Inflammatory macrophage treated with lipopolysaccharide for 1 hour (primary cell): ENCODE data around the gene XPR1.
A peak's percentile ranks its signal among the peaks of the same experiment; 100 is the strongest.

Experiments
- DNase-seq, 2 donors: peaks; one replicate each; pipeline ENCODE4 v3.0.0-alpha.2; 2020 to 2022

Gene XPR1

DNA sequence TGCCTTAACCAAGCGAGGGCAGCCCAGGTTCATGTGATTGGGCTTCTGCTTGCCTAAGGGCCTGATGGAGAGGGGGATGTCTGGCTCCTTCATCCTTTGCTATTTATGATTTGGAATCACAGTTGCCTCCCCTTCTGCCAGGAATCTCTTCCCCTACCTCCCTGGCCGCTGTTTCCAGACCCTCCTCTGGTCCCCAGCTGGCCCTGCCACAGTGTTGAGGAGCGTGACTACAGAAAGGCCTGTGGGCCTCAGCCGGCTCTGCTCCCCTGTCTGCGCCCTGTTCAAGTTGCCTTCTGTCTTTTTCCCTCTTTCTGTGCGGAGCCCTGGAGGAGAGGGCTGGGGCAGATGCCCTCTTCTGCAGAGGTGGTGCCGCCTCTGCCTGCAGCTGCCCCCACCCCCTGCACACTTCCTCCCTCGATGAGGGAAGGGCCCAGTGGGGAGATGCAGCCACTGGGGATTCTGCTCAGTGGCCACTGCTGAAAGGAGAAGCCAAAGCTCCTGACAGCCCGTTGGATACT, 287.4 kb downstream of the XPR1 start:
- DNase-seq: no peak

DNA sequence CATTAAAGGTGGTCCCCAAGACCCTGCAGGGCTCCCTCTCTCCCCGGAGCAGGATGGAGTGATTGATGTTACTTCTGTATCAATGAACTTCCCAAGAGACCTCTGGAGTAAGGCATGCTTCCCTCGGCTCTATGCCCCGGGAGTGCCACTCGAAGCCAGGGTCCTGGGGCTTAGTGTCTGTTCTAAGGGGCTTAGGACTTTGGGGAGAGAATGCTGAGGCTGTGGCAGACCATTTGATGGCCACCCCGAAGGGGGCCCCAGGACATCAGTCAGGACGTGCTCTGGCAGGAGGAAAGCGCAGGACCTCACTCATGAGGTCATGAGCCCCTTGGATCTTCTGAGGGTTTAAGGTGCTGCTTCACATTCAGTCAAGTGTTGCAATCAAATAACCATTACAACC, 288.4 kb downstream of the XPR1 start:
- DNase-seq: no peak

DNA sequence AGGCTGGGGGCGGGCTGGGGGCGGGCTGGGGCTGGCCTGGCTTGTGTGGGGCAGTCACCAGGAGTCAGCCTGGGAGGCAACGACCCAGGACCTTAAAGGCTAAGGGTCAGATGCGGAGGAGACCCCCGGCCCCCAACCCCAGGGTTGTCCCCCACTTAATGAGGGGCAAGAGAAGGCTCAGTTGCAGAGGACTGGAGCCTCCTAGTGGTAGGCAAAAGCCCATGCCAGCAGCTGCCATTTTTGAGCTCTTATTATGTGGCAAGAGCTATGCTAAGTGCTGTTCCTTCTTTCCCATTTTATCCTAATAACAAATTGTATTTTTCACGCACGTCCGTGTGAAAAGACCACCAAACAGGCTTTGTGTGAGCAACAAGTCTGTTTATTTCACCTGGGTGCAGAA, 288.9 kb downstream of the XPR1 start:
- DNase-seq: no peak

DNA sequence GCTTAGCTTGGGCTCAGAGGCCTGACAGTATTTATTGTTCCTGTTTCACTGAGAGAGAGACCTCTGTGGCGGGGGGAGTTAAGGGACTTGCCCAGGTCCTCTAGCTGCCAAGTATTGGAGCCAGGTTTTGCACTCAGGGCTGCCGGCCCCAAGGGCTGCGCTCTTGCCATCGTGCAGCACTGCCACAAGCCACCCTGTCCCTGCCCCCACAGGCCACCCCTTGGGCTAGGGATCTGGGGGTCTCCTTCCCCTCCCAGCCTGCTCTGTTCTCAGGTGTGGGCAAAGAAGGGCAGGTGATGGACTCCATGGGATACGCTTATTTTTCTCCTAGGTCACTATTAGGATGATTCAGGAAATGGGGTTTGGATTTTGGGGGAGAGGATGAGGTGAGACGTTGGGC, 289.6 kb downstream of the XPR1 start:
- no peak for DNase-seq

DNA sequence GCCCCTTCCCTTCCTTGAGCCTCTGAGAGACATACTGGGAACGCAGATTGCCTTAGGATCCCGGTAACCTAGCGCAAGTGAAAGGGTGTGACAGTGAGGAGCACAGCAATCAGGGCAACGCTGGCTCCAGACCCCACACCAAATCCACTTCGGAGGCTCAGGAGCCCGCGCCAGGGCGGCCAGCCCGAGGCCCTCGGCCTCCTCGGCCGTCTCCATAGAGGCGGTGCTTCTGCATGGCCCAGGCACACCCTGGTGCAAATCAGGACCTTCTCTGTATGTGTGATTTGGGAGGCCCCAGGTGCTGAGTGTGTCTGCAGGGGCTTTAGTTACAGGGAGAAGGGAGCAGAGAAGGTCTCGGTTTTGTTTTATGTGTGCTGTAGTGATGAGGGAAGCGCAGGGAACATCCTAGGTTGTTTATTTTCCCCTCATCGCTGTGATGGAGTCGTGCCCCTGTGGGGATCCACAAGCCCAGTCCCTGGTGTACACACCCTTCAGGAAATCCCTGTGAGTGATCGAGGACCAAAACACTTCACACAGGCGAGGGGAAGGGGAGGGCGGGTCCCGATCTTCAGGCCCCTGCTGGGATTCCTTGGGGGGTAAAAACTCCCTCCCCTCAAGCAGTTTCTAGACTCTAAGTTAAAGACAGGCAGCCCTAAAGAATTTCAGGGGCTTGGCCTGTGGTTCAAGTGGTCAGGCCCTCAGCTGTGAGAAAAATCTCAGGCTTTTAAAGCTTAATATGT, 290.2 kb downstream of the XPR1 start:
- no peak for DNase-seq

DNA sequence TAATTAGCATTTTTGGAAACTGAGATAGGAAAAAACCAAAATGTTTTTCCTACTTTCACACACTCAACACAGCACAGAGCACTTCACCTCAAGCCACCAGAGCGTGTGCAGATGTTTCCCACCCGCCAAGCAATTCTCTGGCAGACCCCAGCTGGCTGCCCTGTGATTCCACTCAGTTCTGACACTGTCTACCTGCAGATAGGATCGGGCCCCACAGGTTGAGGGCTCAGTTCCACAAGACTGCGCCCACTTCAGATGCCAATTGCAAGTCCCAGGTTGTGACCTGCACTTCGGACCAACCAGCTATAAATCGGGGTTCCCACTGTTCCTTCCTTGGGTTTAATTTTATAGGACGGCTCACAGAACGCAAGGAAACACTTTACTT, 290.8 kb downstream of the XPR1 start:
- no peak for DNase-seq

DNA sequence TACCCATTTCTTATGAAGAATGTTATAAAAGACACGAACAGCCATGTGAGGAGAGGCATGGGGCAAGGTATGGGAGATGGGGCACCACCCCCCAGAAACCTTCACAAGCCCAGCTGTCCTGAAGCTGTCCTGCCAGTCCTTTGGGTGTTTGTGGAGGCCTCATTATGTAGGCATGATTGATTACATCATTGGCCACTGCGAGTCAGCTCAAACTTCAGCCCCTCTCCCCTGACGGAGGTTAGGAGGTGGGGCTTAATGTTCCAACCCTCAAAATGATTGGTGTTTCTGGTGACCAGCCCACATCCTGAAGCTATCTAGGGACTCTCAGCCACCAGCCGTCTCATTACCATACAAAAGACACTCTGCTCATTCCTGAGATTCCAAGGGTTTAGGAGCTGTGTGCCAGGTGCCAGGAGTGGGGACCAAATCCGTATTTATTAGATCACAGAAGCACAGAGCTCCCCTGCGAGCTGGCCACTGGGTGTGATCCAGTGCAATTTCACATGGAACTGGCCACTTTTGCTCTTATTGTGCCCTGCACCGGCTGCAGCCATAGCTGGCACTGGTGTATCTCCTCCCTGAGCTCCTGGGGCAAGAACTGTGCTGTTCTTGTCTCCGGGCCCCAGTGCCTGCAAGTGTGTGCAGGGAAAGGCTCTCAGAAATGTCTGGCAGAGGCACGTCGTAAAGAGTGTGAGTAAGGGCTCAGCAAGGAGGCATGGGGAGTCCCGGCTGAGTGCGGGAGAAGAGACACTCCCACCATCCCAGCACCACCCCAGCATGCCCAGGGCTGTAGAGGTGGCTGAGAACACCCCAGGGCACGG, 291.4 kb downstream of the XPR1 start:
- DNase-seq: no peak

DNA sequence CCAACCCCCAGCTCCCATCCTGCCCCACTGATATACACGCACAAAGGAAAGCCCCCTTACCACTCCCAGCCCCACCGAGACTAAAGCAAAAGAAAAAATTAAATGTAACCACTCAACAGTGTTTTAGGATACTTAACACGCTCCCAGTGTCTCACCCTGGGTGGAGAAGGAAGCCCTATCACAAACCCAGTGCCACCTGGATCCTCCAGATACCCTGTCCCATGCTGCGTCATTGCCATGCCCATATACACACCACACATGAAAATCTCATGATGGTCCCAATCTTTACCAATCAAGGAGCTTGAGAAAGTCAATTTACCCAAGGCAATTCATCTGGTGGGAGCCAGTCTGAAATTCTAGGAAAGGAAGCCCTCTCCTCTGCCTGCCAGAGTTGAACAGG, 292.1 kb downstream of the XPR1 start:
- DNase-seq: no peak

DNA sequence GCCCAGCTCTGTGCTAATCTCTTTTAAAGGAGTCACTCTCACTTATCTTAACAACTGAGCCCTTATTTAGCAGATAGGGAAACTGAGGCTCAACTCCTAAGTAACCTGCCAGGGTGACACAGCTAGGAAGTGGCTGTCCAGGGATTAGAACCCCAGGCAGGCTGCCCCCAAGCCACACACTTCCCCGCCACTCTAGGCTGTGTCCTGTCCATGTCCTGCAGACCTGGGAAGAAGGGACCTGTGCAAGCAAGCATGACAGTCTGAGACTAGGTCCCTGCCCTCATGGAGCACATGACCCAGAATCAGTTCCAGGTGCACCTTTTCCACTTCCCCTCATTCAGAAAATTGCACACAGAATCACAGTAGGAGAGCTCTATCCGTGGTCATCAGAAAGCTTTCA, 293.1 kb downstream of the XPR1 start:
- DNase-seq: no peak

DNA sequence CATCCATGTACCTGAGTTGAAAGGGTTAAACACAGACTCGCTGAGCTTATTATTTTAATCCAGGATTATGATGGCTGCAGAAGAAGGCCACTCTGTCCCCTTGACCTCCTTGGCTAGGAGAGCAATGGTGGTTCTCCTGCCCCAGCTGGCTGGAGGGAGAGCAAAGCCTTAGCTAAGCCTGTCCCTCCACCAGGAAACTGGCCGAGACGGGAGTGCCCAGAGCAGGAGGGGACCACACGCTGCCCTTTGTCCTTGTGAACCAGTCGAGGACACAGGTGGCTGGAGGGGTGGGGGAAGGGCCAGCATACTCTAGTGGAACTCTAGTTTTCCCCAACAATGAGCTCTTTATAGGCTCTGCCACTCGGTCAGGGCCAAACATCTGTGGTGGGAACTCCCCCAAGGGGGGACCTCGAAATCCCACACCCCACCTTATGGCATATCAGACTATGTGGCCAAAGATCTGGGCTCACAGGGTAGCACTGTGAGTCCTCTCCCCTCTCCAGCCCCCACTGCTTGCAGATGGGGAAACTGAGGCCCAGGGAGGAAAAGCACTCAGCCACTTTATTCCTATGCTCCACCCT, 293.7 kb downstream of the XPR1 start:
- no peak for DNase-seq

DNA sequence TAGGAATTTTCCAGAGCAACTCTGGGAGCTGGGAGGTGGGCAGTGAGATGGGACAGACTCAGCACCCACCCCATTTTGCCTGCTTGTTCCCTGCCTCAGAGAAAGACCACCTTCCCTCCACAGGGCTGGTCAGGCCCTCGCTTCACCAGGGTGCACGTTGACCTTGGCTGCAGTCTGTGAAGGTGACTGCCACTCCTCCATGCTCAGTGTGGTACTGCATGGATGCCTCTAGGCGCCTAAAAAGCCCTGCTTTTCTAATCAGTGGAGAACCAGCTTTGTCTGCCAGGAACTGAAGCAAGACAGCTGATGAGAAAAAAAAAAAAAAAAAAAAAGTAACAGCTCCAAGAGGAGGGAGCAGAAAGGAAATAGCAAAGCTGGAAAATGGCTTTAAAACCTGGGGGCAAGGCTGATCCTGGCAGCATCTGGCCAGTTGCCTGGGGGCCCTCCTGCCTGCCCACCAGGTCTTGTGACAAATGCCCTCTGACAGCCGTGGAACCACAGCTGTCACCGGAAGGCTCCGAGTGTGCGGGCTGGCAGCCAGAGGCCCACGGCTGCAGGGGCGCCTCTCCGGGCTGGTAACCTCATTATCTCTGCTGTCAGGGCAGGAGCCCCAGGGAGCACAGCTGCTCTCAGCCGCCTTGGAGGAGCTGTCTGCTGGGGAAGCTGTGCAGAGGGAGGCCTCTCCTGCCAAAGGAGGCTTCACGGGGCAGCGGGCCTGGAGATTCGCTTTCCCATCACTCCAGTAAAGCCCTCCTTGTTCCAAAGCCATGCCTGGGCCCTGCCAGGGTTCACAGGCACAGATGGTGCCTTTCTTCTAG, 294.6 kb downstream of the XPR1 start:
- DNase-seq: no peak

DNA sequence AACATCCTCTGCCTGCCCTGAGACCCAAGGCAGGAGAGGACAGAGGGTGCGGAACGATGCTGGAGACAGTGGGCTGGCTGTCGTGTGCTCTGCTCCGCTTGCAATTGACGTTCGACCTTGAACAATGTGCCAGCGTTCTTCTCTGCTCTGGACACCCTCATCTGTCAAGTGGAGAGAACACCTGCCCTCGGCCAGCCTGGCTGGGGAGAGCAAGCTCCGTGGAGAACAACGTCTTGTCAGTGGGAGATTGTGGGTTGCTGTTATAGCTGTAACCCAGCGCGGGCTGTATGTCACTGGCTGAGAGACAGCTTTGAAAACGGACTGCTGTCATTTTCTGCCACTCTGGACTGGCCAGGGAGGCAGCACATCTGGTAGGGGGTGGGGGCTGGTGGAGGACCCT, 295.5 kb downstream of the XPR1 start:
- DNase-seq: no peak

DNA sequence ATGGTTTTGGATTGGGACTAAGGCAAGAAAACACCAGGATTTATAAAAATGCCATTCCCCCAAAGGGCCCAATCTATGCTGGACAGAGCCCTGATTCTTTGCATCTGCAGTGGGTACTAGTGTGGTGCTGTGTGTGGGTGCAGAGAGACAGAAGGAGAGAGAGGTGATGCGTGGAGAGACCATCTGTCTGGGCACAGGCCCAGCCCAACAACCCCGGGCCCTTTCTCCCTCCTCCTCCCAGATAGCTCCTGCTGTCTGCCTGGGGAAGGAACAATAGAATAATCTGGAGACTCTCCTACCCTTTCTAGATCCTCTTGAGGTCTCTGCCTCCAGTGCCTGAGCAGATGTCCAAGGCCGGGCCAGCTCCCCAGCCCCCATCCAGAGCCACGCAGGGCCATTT, 296.0 kb downstream of the XPR1 start:
- no peak for DNase-seq

DNA sequence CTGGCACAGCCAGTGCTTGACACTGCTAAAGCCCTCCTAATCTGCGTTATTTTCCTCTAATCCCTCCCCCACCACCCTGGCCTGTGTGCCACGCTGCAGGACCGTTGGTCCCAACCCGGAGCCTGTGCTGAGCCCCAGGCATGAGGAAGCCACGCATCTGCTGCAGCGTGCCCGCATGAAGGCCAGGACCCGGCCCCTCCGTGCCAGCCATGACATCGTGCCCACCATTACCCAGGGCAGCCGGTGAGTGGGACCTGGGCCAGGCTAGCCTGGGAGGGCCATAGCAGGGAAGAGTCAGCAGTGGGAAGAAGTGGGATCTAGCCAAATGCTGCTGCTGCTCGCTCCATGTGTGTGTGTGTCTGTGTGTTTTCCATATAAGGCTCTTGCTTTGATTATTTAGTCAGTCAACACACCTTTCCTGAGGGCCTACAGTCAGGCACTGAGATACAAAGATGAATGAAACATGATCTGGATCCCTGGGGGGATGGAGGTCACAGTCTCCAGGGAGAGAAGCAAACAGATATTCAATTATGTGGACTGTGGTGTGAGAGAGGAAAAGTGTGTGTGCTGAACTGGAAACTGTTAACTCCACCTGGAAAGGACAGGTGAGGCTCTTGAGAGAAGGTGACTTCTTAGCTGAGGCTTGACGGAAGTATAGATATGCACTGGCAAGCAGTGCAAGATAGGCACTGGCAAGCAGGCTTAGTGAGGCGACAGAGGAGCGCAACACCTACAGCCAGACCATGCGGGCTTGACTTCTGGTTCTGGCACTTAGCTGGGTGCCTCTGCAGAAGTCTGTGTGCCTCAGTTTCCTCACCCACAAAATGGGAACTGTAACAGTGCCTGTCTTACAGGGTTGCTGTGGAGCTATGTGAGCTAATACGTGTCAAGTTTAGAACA, 296.8 kb downstream of the XPR1 start:
- no peak for DNase-seq

DNA sequence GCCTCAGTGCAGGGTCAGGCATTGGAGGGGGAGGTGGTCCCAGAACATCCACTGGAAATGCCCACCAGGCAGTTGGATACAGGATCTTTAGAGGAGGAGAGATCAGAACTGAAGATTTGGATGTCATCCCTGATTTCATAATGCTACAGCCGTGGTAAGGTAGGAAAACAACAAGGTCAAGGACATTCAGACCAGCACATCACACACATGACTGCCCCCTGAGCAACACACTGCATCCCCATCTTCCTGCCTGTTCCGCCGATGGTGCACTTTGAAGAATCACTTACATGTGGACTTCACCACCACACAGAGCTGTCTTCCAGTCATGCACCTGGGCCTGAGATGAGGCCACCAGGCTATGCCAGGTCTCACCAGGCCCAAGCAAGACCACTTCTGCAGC, 297.6 kb downstream of the XPR1 start:
- DNase-seq: no peak

DNA sequence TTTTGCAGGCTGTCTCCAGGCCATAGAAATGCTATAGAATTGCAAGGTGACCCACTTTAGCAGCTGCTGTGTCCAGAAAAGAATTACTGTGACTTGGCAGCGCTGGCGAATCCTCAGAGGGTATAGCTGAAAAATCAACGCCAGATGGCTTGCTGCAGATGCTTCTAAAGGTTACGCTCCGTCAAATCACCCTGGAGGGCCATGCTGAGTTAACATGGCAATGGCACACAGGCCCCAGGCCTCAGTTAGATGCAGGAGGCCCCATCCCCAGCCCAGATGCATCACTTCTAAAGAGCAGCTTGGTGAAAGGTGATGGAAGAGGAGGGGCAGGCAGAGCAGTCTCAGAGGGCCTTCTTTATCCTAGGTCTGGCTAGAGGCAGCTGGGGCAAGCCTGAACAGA, 298.9 kb downstream of the XPR1 start:
- DNase-seq: no peak

DNA sequence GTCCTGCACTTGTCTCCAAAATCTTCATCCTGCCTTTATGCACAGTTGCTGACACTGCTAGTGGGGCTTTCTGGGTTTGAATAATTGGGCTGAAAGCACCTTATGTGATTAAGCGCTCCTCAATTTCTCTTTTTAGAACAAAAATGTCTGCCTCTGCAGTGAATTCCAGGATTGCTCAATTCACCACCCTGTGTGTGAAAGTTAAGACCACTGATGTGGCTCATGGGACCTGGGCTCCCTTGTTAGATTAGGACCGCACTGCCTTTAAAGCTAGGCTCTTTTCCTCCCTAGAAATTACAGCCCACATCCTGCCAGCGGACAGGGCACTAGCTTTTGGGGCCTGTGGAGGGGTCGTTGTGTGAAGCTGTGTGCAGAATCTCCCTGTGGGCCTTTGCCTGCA, 299.7 kb downstream of the XPR1 start:
- no peak for DNase-seq

DNA sequence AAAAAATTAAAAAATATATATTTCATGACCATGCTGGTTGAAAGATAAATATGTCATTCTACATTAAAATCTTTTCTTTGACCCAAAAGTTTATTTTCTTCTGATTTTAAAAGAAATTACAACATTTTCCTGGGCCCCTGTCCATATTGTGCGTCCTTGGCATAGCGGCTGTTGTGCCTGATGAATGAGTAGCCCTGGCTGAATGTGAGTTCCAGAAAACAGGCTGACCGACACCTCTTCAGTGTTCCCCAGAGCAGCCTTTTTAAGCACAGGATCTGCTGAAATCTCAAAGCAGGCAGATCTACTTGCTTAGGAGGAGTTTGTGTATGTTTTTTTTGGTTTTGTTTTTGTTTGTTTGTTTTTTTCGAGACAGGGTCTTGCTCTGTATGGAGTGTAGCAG, 300.6 kb downstream of the XPR1 start:
- DNase-seq: no peak

DNA sequence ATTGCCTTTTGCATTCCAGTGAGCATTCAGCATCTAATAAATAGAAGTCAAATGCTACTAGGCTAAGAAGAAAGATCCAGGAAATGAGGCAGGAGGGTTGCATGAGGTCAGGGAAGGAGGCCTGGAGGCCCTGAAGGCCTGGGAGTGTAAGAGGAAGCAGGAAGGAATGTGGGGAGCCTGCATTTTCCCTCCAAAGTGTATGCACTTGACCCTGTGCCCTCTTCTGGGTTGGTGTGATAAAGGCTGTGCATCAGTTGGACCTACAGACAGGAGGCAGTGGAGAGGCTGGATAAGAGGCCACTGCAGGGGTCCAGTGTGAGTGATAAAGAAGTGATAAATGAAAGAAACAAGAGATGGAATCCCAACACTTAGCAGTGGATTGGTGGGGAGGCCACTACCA, 301.3 kb downstream of the XPR1 start:
- no peak for DNase-seq

DNA sequence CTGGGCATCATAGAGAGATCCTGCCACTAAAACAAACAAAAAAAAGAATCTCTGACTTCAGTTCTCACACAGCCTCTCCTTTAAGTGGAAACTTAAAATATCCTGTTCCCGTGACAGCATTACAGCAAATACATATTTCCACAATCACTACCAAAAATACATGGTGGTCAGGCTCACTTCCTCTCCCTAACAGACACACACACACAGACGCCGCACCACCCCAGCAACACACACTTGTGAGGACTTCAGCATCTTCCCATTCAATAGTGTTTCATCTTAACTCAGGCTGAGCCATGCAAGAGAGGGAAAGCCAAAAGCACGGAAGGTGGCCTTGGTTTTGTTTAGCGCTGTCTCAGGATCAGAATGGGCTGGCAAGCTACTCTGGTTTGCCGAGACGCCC, 302.7 kb downstream of the XPR1 start:
- DNase-seq: peak; percentile 13 to 39

DNA sequence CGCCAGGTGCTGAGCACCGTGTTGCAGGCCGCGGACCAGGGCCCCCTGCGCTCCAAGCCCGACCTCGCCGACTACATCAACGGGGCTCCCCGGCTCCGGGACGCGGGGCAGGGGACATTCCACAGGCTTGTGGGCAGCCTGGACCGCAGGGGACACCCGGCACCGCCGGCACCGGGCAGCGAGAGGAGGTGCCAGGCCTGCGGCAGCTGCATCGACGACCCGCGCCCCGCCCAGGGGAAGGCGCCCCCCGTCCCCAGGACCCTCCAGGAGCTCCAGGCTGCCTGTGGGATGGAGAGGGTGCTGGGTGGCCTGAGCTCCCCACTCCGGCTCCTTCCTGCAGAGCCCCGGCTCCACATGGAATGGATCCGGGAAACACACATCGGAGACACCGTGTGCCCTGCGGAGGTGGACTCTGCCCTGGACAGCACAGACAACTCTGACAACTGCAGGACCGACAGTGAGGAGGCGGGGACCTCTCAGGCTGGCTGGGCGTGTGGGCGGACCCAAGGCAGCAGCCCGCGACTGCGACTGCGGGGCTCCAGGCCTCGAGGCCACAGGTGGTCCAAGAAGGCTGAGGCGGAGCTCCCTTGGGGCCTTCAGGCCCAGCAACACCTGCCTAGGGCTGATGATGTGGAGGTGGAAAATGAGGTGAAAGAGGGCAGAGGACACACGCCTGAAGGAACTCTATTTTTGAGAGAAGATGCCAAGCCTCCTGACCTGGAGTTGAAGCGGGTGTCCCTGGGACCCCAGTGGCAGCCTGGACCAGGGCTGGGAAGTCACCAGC, 303.7 kb downstream of the XPR1 start:
- DNase-seq: no peak
